ENCODE results near the gene ART5.

Gene ART5

DNA sequence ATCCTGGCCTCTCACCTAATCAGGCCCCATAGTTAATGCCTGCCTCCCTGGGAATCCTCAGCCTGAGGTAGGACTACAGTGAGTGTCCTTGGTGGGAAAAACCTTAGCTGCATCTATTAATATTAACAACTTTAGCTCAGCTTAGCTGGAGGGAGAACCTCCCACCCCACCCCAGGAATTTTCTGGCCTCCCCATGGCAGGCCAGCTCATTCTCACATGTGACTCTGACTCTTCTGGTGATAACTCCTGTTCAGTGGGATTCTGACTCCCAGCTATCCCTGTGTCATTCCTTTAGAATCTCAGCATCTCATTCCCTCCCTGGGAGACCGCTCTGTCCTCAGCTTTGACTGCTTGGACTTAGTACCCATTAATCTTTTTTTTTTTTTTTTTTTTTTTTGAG, 14.5 kb downstream of the ART5 start:
- TF ChIP-seq, protein P1, sequence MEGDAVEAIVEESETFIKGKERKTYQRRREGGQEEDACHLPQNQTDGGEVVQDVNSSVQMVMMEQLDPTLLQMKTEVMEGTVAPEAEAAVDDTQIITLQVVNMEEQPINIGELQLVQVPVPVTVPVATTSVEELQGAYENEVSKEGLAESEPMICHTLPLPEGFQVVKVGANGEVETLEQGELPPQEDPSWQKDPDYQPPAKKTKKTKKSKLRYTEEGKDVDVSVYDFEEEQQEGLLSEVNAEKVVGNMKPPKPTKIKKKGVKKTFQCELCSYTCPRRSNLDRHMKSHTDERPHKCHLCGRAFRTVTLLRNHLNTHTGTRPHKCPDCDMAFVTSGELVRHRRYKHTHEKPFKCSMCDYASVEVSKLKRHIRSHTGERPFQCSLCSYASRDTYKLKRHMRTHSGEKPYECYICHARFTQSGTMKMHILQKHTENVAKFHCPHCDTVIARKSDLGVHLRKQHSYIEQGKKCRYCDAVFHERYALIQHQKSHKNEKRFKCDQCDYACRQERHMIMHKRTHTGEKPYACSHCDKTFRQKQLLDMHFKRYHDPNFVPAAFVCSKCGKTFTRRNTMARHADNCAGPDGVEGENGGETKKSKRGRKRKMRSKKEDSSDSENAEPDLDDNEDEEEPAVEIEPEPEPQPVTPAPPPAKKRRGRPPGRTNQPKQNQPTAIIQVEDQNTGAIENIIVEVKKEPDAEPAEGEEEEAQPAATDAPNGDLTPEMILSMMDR (IDR thresholded peaks at IDR 0.05; ENCODE audit: insufficient read depth, missing control alignments) = no peak
- FAIRE-seq (no peak), DNase-seq (ENCODE audit: insufficient read length, low spot score) (no peak)

DNA sequence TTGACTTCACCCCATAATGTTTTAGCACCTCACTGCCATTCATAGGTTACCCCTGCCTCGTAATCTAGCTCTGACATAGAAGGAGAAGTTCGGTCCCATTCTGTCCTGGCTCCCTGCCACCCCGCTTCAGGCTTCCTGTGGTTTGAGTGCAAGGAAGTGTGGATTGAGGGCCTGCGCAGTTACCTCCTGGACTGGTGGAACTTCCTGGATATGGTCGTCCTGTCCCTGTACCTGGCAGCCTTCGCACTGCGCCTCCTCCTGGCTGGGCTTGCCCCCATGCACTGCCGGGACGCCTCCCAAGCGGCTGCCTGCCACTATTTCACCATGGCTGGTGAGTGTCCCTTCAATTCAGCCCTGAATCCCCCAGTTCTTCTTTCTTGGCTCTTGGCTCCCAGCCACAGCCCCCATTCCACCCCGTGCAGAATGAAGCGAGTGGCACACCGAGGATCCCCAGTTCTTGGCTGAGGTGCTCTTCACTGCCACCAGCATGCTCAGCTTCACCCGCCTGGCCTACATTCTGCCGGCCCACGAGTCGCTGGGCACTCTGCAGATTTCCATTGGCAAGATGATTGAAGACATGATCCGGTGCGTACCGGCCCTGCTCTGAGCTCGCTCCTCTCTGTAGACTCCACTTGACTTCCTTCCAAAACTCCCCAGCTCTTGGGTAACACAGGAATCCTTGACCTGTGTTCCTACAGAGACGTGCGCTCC, 15.4 kb downstream of the ART5 start:
- DNase-seq (ENCODE audit: insufficient read length, low spot score) (no peak), FAIRE-seq (no peak)
- TF ChIP-seq, protein P1 (IDR thresholded peaks at IDR 0.05; ENCODE audit: insufficient read depth, missing control alignments) = no peak

DNA sequence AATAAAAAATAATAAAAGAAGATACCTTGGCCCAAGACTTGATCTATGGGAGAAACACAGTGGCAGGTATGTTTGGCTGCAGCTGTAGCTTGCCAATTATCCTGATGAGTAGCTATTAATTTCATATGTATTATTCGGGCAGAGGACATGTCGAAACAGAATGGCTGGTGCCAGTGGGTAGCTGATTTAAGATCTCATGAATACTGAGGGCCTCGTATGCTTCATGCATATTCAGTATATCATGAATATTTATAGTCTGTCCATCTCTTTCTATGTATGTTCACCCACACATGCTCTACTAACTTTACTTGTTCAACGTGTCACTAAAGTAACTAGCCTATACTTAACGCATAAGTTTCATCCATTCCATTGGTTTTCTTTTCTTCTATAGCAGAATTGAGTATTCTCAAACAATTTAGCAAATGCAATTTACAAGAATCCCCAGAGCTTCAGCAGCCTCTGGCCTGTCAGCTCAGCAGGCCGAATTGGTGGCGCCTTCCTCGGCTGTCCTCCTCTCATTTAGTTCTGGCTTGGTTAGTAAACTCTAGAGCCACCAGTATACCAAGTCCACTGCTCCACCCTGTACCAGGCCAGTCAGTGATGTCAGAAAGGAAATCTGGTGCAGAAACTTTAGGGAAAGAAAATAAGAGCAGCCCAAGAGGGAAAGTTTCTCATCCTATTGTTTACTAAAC, 17.9 kb downstream of the ART5 start:
- FAIRE-seq (no peak), DNase-seq (ENCODE audit: insufficient read length, low spot score) (no peak)
- TF ChIP-seq, protein P1 (IDR thresholded peaks at IDR 0.05; ENCODE audit: insufficient read depth, missing control alignments) = no peak

DNA sequence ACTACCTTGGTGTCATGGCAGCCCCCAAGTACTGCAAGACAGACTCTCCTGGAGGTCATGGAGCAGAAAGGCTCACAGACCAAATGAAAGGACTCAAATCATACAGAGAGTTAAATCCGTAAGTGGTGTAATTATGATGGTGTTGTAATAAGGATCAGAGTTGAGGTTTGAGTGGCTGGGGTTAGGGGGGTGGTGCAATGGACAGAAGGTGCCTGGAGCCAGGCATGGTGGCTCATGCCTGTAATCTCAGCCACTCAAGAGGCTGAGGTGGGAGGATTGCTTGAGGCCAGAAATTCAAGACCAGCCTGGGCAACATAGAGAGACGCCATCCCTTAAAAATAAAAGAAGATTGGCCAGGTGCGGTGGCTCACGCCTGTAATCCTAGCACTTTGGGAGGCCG, 18.7 kb downstream of the ART5 start:
- FAIRE-seq (no peak), DNase-seq (ENCODE audit: insufficient read length, low spot score) (no peak)
- TF ChIP-seq, protein P1 (IDR thresholded peaks at IDR 0.05; ENCODE audit: insufficient read depth, missing control alignments) = no peak

DNA sequence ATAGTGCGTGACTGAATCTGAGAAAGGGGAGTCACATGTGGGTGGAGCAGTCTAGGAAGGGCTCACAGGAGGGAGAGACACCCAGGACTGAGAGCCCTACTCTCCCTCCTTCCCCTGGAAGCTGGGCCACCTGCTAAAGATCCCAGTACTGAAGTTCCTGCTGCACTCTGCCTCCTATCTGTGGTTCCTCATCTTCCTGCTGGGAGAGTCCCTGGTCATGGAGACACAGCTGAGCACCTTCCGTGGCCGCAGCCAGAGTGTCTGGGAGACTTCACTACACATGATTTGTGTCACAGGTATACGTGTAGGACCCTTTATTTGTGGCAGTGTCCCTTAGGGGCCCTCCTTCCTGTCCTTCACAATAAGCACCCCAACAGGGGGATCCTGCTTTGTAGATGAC, 19.3 kb downstream of the ART5 start:
- FAIRE-seq (no peak), DNase-seq (ENCODE audit: insufficient read length, low spot score) (no peak)
- TF ChIP-seq, protein P1 (IDR thresholded peaks at IDR 0.05; ENCODE audit: insufficient read depth, missing control alignments) = no peak

DNA sequence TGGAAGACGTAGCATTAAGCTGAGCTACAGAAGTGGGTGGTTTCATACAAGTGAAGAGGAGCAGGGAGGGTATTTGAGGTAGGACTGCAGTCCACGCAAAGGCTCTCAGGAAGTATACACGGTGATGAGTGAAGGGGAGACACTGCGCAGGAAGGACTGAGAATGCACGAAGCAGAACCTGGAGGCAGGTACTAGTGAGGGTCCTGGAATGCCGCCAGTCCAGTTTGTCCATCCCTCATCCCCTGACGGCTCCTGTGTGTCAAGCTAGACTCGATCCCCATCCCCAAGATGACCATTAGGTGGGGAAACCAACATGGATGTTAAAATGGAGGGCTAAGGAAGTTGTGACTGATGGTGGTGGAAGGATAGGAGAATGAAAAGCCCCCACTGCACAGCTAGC, 23.8 kb downstream of the ART5 start:
- DNase-seq (ENCODE audit: insufficient read length, low spot score) = no peak
- TF ChIP-seq, protein P1 (IDR thresholded peaks at IDR 0.05; ENCODE audit: insufficient read depth, missing control alignments) = no peak
- FAIRE-seq = no peak
